A673 (cell line): ENCODE measurements around the gene SMAD1. TPM values are rescaled to one million over a fixed set of nuclear protein-coding genes. Genes with fewer than 3 reads are reported as not detected.

ENCODE experiments used
- BruUV-seq: library from RNA; stranded (reverse); fragments of 400-500 nt; replicated peaks from 2 replicates; lab custom pipeline; 2021; lab: Mats Ljungman, UMichigan
- CTCF ChIA-PET: fragments of 300-600 bp; sonication (Branson Sonifier 250); formaldehyde crosslinking; loops from one replicate; lab custom pipeline; 2022; ENCODE audit warnings: antibody characterized with exemption; lab: Charles Lee
- POLR2A ChIA-PET: fragments of 300-600 bp; sonication (Branson Sonifier 250); formaldehyde crosslinking; loops from one replicate; lab custom pipeline; 2022; ENCODE audit warnings: antibody characterized with exemption; ENCODE audit not compliant: low non-redundant PET; lab: Charles Lee
- DNase-seq: peaks from one replicate; pipeline ENCODE4 v3.0.0-alpha.2; 2015; ENCODE audit warnings: low spot score
- H3K27ac ChIP-seq: fragments of 200-600 bp; sonication (generic); 2 replicates; pipeline ENCODE4 v1.5.1; 2016; ENCODE audit warnings: mixed run types, low read depth, mild to moderate bottlenecking, mixed read lengths, antibody characterized with exemption, low read length; ENCODE audit not compliant: poor library complexity, severe bottlenecking
- H3K27me3 ChIP-seq: fragments of 200-600 bp; sonication (generic); replicated peaks from 2 replicates; pipeline ENCODE4 v1.6.1; 2017; ENCODE audit warnings: mixed run types, low read depth, mild to moderate bottlenecking, mixed read lengths, antibody characterized with exemption, low read length; ENCODE audit not compliant: insufficient read depth, poor library complexity
- H3K36me3 ChIP-seq: fragments of 200-600 bp; sonication (generic); 2 replicates; pipeline ENCODE4 v1.6.1; 2016; ENCODE audit warnings: mixed run types, mild to moderate bottlenecking, mixed read lengths, antibody characterized with exemption, low read length; ENCODE audit not compliant: insufficient read depth, poor library complexity, severe bottlenecking
- H3K4me1 ChIP-seq: fragments of 200-600 bp; sonication (generic); 2 replicates; pipeline ENCODE4 v1.6.1; 2017; ENCODE audit warnings: mixed run types, mild to moderate bottlenecking, mixed read lengths, antibody characterized with exemption, low read length; ENCODE audit not compliant: insufficient read depth, poor library complexity, severe bottlenecking
- H3K4me3 ChIP-seq: fragments of 200-600 bp; sonication (generic); 2 replicates; pipeline ENCODE4 v1.5.1; 2016; ENCODE audit warnings: low read depth, mixed run types, mild to moderate bottlenecking, mixed read lengths, low read length; ENCODE audit not compliant: poor library complexity, severe bottlenecking
- H3K9me3 ChIP-seq: fragments of 200-600 bp; sonication (generic); 2 replicates; pipeline ENCODE4 v1.6.1; 2016; ENCODE audit warnings: mixed run types, low read depth, mild to moderate bottlenecking, mixed read lengths, antibody characterized with exemption, low read length; ENCODE audit not compliant: poor library complexity, severe bottlenecking
- CTCF ChIP-seq: fragments of 300-800, 200-600 bp; sonication (generic); conservative IDR thresholded peaks from 2 replicates; pipeline ENCODE4 v1.5.1; 2017; ENCODE audit warnings: low read depth, mild to moderate bottlenecking, antibody characterized with exemption, low read length, moderate library complexity, mixed read lengths
- EZH2 ChIP-seq: fragments of 200-600 bp; sonication (generic); IDR thresholded peaks from 2 replicates; pipeline ENCODE4 v1.6.1; 2017; ENCODE audit warnings: borderline replicate concordance, low read depth, mild to moderate bottlenecking, mixed read lengths, antibody characterized with exemption, low read length; ENCODE audit not compliant: poor library complexity, severe bottlenecking
- intact Hi-C: fragments of 100-400 bp; cut with micrococcal nuclease; formaldehyde crosslinking; loops from one replicate; pipeline ENCODE4 v1.10.0; 2022; ENCODE audit not compliant: unreplicated experiment
- total RNA-seq: library from RNA; stranded (reverse); gene quantifications from 2 replicates; pipeline ENCODE4 v1.2.3, GENCODE V29; 2021

Gene SMAD1
- total RNA-seq, 1 experiment from 2014 or later = 33.7 TPM

- H3K4me3 ChIP-seq = no peak overlapping the region
- intact Hi-C loops = no loop called here
- BruUV-seq = no TSS peak
- DNase-seq = no peak
- no peaks in the 10 kb centered on the region for H3K27me3 ChIP-seq
- no peaks in the 10 kb centered on the region for H3K36me3 ChIP-seq
- no peaks in the 10 kb centered on the region for H3K4me1 ChIP-seq
- H3K27ac ChIP-seq = no peak overlapping the region
- CTCF ChIA-PET = no interaction called here
- no peaks in the 10 kb centered on the region for H3K9me3 ChIP-seq
- TF ChIP-seq CTCF = no peak
- TF ChIP-seq EZH2 = no peak
- POLR2A ChIA-PET = no interaction called here
These were observed 45.5 kb upstream of the SMAD1 start for GRCh38 chr4:145436114-145436513.

- DNase-seq = no peak
- H3K4me3 ChIP-seq = no peak overlapping the region
- no TSS peak for BruUV-seq
- intact Hi-C loops = no loop called here
- H3K4me1 ChIP-seq = no peaks in the 10 kb centered on the region
- no peaks in the 10 kb centered on the region for H3K27me3 ChIP-seq
- no peaks in the 10 kb centered on the region for H3K9me3 ChIP-seq
- no peak overlapping the region for H3K27ac ChIP-seq
- CTCF ChIA-PET = no interaction called here
- no peaks in the 10 kb centered on the region for H3K36me3 ChIP-seq
- TF ChIP-seq EZH2 (no peak), CTCF (no peak)
- POLR2A ChIA-PET = no interaction called here
These were observed 44.9 kb upstream of the SMAD1 start for GRCh38 chr4:145436796-145437195.

- POLR2A ChIA-PET = no interaction called here
- BruUV-seq = no TSS peak
These were observed 44.2 kb upstream of the SMAD1 start for GRCh38 chr4:145437466-145437865.

More at GRCh38 chr4:145437466-145437865, 44.2 kb upstream of the SMAD1 start:
- DNase-seq = no peak
- no peak overlapping the region for H3K27ac ChIP-seq
- no peaks in the 10 kb centered on the region for H3K9me3 ChIP-seq
- H3K4me1 ChIP-seq = no peaks in the 10 kb centered on the region
- no peaks in the 10 kb centered on the region for H3K27me3 ChIP-seq
- TF ChIP-seq CTCF (no peak), EZH2 (no peak)
- H3K4me3 ChIP-seq = no peak overlapping the region
- CTCF ChIA-PET = no interaction called here
- no peaks in the 10 kb centered on the region for H3K36me3 ChIP-seq
- intact Hi-C loops = no loop called here
